ENCODE data around the gene ILDR1. TPM values are rescaled to one million over a fixed set of nuclear protein-coding genes. Genes with fewer than 3 reads are reported as not detected.

ILDR1 gene
- total RNA-seq, 3 donors from 2014 or later (not counting 1 experiment from before 2014, with no cell fraction given): 0.28 TPM; not detected in 2

- H3K4me1 Mint-ChIP-seq: no peaks in the 10 kb centered on the region
- no peak for TF ChIP-seq CTCF (IDR thresholded peaks at IDR 0.05)
- peaks cover 10% of the 10 kb centered on the region for H3K4me1 ChIP-seq (ENCODE audit: control insufficient read depth, insufficient read depth, low read length)
- no peak overlapping the region for H3K27ac ChIP-seq (ENCODE audit: low read length)
- no peak overlapping the region for H3K4me3 ChIP-seq (ENCODE audit: low read length)
- ATAC-seq (no peak), DNase-seq (no peak)
- no peak overlapping the region for H3K27ac Mint-ChIP-seq
- no peaks in the 10 kb centered on the region for H3K36me3 ChIP-seq (ENCODE audit: control insufficient read depth, insufficient read depth, low read length)
- no peak overlapping the region for H3K4me3 Mint-ChIP-seq
- H3K9me3 ChIP-seq (ENCODE audit: control insufficient read depth, insufficient read depth, low read length): no peaks in the 10 kb centered on the region
- no peaks in the 10 kb centered on the region for H3K9me3 Mint-ChIP-seq
- peaks cover 7 to 28% of the 10 kb centered on the region in 2 donors for H3K27me3 Mint-ChIP-seq (ENCODE audit: low read depth in 2 of 2)
- H3K27me3 ChIP-seq (ENCODE audit: control insufficient read depth, insufficient read depth, low read length): peaks cover 3% of the 10 kb centered on the region
- intact Hi-C loops (cut with micrococcal nuclease): no loop called here
- no peaks in the 10 kb centered on the region for H3K36me3 Mint-ChIP-seq
- WGBS (ENCODE audit: insufficient coverage): 85% methylated on average over 6 of the region's 7 CpGs
These were observed 19.4 kb downstream of the ILDR1 start for GRCh38 chr3:122002611-122003010.

- H3K9me3 Mint-ChIP-seq: no peaks in the 10 kb centered on the region
- Histone ChIP-seq H3K9me3 (ENCODE audit: control insufficient read depth, insufficient read depth, low read length) (no peaks in the 10 kb centered on the region), H3K27ac (ENCODE audit: low read length) (no peak overlapping the region), H3K27me3 (ENCODE audit: control insufficient read depth, insufficient read depth, low read length) (peaks cover 3% of the 10 kb centered on the region), H3K36me3 (ENCODE audit: control insufficient read depth, insufficient read depth, low read length) (no peaks in the 10 kb centered on the region), H3K4me3 (ENCODE audit: low read length) (no peak overlapping the region), H3K4me1 (ENCODE audit: control insufficient read depth, insufficient read depth, low read length) (peaks cover 16% of the 10 kb centered on the region)
- DNase-seq (no peak), ATAC-seq (no peak)
- H3K4me3 Mint-ChIP-seq: no peak overlapping the region
- intact Hi-C loops (cut with micrococcal nuclease): no loop called here
- no peaks in the 10 kb centered on the region for H3K36me3 Mint-ChIP-seq
- peaks cover 7 to 28% of the 10 kb centered on the region in 2 donors for H3K27me3 Mint-ChIP-seq (ENCODE audit: low read depth in 2 of 2)
- WGBS (ENCODE audit: insufficient coverage): 97% methylated on average over 3 of the region's 3 CpGs
- H3K27ac Mint-ChIP-seq: no peak overlapping the region
- H3K4me1 Mint-ChIP-seq: no peaks in the 10 kb centered on the region
- TF ChIP-seq CTCF (IDR thresholded peaks at IDR 0.05): no peak
These were observed 20.2 kb downstream of the ILDR1 start for GRCh38 chr3:122001892-122002291.

GRCh38 chr3:122000936-122001605 lies 21.0 kb downstream of the ILDR1 start:
- ATAC-seq: no peak
- Histone ChIP-seq H3K4me3 (ENCODE audit: low read length) (no peak overlapping the region), H3K9me3 (ENCODE audit: control insufficient read depth, insufficient read depth, low read length) (no peaks in the 10 kb centered on the region), H3K36me3 (ENCODE audit: control insufficient read depth, insufficient read depth, low read length) (no peaks in the 10 kb centered on the region), H3K27ac (ENCODE audit: low read length) (no peak overlapping the region), H3K27me3 (ENCODE audit: control insufficient read depth, insufficient read depth, low read length) (peaks cover 3% of the 10 kb centered on the region), H3K4me1 (ENCODE audit: control insufficient read depth, insufficient read depth, low read length) (peaks cover 16% of the 10 kb centered on the region)
- Mint-ChIP-seq H3K9me3 (no peaks in the 10 kb centered on the region), H3K36me3 (no peaks in the 10 kb centered on the region), H3K27me3 (ENCODE audit: low read depth in 2 of 2) (peaks cover 7 to 28% of the 10 kb centered on the region in 2 donors), H3K27ac (no peak overlapping the region), H3K4me3 (no peak overlapping the region), H3K4me1 (peaks cover 0 to 3% of the 10 kb centered on the region in 2 donors)
- 85% methylated on average over 4 of the region's 4 CpGs for WGBS (ENCODE audit: insufficient coverage)
- intact Hi-C loops (cut with micrococcal nuclease): no loop called here
- TF ChIP-seq CTCF (IDR thresholded peaks at IDR 0.05): no peak
- DNase-seq: no peak

- Histone ChIP-seq H3K27ac (ENCODE audit: low read length) (no peak overlapping the region), H3K4me3 (ENCODE audit: low read length) (no peak overlapping the region), H3K9me3 (ENCODE audit: control insufficient read depth, insufficient read depth, low read length) (no peaks in the 10 kb centered on the region), H3K36me3 (ENCODE audit: control insufficient read depth, insufficient read depth, low read length) (no peaks in the 10 kb centered on the region), H3K4me1 (ENCODE audit: control insufficient read depth, insufficient read depth, low read length) (peaks cover 26% of the 10 kb centered on the region), H3K27me3 (ENCODE audit: control insufficient read depth, insufficient read depth, low read length) (peaks cover 3% of the 10 kb centered on the region)
- no peak overlapping the region for H3K27ac Mint-ChIP-seq
- no CpG with 5 or more reads among the region's 1 CpG for WGBS (ENCODE audit: insufficient coverage)
- no peak overlapping the region for H3K4me3 Mint-ChIP-seq
- no peak for TF ChIP-seq CTCF (IDR thresholded peaks at IDR 0.05)
- DNase-seq (no peak), ATAC-seq (no peak)
- H3K4me1 Mint-ChIP-seq: peaks cover 0 to 11% of the 10 kb centered on the region in 2 donors
- peaks cover 7 to 28% of the 10 kb centered on the region in 2 donors for H3K27me3 Mint-ChIP-seq (ENCODE audit: low read depth in 2 of 2)
- H3K36me3 Mint-ChIP-seq: no peaks in the 10 kb centered on the region
- intact Hi-C loops (cut with micrococcal nuclease): loop anchor here (10.0 kb wide), 1 partner anchor 455 kb away; the partner anchor contains the start of gene POLQ
- no peaks in the 10 kb centered on the region for H3K9me3 Mint-ChIP-seq
These were observed 22.1 kb downstream of the ILDR1 start for GRCh38 chr3:121999931-122000330.
